ENCODE measurements around the gene NAE1. TPM values are rescaled to one million over a fixed set of nuclear protein-coding genes. Genes with fewer than 3 reads are reported as not detected.
A peak's percentile ranks its signal among the peaks of the same experiment; 100 is the strongest.
"Not testable (repeated sequence)": the region's sequence is repeated elsewhere in the genome, so short reads cannot be mapped to it uniquely, and the experiment has no call there.

Gene NAE1
- 81.0 and 110 TPM in 2 replicates for total RNA-seq

- DNase-seq (ENCODE audit: low read depth), result peak; percentile 59
Observed at GRCh38 chr16:66830422-66831404, at the start of gene NAE1. Gene NAE1 (minus strand): TSS chr16:66830976. CDS start chr16:66830899, 77 bp downstream.

GRCh38 chr16:66878067-66878466, 47.3 kb upstream of the NAE1 start:
- DNase-seq (ENCODE audit: low read depth), result peak; percentile 76

GRCh38 chr16:66874079-66874775, 43.5 kb upstream of the NAE1 start:
- DNase-seq (ENCODE audit: low read depth), result peak; percentile 68

GRCh38 chr16:66873685-66874055, 42.9 kb upstream of the NAE1 start:
- DNase-seq (ENCODE audit: low read depth), result no peak

GRCh38 chr16:66872943-66873684, 42.3 kb upstream of the NAE1 start:
- peak; percentile 99 for DNase-seq (ENCODE audit: low read depth)

- no peak for DNase-seq (ENCODE audit: low read depth)
Observed at GRCh38 chr16:66872559-66872942, 41.8 kb upstream of the NAE1 start.

DNA sequence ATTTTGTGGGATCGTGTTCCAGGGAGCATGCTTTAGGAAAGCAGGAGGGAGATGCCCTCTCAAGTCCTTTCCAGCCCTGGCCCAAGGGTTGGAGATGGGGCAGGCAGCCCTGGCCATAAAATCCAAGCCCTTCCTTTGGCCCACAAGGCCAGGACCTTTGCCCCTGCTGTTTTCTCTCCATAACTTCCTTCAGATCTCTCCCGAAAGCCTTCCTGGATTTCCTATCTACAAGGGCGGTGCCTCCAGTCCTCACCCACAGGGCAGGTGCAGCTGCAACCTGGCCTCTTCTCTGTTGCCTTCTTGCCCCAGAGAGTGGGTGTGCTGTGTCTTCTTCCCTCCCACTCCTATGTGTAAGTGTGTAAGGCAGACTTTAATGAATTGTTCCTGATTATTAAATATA, 41.1 kb upstream of the NAE1 start:
- DNase-seq (ENCODE audit: low read depth), result no peak

- DNase-seq (ENCODE audit: low read depth), result not testable (repeated sequence)
Observed at GRCh38 chr16:66871363-66871762, 40.6 kb upstream of the NAE1 start.

GRCh38 chr16:66869424-66869823, 38.6 kb upstream of the NAE1 start:
- no peak for DNase-seq (ENCODE audit: low read depth)

- no peak for DNase-seq (ENCODE audit: low read depth)
Observed at GRCh38 chr16:66863707-66864106, 32.9 kb upstream of the NAE1 start.

- DNase-seq (ENCODE audit: low read depth), result no peak
Observed at GRCh38 chr16:66862023-66862520, 31.3 kb upstream of the NAE1 start.

DNA sequence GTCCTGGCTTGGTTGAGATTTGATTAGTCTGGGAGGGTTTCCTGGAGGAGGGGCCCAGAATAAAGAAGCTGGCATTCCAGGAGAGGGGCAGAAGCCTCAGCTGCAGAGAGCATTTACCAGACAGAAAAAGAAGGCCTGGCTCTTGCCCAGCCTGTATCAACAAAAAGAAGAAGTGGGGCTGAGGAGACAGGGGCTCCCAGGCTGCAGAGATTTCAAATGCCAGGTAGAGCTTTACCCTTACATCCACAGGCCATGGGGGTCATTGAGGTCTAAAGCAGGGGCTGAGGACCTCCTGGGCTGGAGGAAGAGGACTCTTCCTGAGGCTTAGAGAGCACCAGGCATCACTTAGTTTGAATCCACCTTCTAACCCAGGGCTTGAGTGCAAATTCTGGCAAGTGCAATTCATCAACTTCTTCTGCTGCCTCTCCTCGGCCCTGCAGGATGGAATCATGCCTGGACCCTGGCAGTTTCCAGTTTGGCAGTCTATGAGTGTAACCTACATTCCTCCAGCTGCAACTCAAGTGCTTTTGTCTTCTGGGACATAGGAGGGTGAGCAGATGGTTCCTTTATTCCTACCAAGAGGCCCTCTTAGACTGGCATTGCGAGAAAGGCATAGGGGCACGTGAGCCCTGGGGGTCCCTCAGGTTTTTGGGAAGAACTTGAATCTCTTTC, 28.8 kb upstream of the NAE1 start:
- no peak for DNase-seq (ENCODE audit: low read depth)

DNA sequence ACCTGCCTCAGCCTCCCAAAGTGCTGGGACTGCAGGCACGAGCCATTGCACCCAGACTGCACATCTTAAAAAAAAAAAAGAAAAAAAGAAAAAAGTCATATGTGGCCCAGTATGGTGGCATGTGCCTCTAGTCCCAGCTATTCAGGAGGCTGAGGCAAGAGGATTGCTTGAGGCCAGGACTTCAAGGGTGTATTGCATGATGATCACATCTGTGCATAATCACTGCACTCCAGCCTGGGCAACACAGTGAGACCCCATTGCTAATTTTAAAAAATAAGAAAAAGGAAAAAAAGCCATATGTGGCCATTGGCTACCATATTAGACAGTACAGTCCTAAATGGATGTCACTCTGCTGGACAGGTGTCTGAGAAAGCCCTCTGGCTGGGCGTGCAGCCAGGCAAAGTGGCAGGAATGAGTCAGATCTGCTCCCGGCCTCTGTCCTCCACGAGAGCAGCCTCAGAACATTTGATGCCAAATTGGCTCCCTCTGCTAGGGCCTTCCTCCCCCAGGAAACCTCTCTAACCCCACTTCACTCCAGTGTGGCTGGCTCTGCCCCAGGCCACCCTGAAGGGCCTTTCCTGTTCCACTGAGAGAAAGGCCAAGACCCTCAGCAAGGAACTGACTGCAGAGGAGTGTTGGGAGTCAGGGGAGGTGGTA, 28.1 kb upstream of the NAE1 start:
- peak; percentile 48 for DNase-seq (ENCODE audit: low read depth)

GRCh38 chr16:66857437-66857836, 26.7 kb upstream of the NAE1 start:
- DNase-seq (ENCODE audit: low read depth), result no peak

- DNase-seq (ENCODE audit: low read depth), result no peak
Observed at GRCh38 chr16:66856801-66857200, 26.0 kb upstream of the NAE1 start.

GRCh38 chr16:66856184-66856730, 25.5 kb upstream of the NAE1 start:
- DNase-seq (ENCODE audit: low read depth), result no peak

DNA sequence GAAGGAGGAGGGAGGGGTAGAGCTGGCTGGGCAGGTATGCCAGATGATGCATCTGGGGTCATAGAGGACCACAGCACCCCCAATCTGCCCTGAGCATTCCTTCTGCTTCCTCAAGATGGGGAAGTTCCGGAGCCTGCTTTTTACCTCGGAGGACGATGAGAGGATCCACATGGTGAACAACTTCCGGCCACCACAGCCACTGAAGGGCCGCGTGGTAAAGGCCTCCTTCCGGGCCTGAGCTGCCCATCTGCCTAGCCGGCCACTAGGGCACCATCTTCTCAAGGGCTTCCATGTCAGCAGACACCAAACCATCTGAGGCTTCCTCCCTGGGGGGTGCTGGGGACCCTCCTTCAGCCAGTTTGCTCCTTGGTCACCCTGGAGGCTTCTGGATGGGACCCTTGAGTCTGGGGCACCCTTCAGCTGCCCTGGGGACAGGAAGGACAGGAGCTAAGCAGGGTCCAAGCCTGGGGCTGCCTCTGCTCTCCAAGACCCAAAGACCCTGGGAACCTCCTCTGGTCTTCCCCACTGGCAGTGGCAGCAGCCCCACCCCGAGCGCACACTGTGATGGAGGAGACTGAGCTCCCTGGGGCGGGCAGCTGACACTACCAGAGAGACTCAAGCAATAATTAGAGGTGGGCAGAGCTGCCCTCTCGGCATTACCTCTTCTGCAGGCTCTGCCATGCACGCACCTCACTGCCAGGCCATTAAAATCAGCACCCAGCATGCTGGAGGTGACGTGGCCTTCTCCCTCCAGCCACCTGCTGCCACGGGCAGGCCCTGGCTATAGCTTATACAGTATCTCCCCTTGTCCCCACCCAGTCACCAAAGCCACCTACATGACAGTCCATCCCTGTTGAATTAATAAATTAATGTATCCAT, 22.7 kb upstream of the NAE1 start:
- DNase-seq (ENCODE audit: low read depth), result no peak

DNA sequence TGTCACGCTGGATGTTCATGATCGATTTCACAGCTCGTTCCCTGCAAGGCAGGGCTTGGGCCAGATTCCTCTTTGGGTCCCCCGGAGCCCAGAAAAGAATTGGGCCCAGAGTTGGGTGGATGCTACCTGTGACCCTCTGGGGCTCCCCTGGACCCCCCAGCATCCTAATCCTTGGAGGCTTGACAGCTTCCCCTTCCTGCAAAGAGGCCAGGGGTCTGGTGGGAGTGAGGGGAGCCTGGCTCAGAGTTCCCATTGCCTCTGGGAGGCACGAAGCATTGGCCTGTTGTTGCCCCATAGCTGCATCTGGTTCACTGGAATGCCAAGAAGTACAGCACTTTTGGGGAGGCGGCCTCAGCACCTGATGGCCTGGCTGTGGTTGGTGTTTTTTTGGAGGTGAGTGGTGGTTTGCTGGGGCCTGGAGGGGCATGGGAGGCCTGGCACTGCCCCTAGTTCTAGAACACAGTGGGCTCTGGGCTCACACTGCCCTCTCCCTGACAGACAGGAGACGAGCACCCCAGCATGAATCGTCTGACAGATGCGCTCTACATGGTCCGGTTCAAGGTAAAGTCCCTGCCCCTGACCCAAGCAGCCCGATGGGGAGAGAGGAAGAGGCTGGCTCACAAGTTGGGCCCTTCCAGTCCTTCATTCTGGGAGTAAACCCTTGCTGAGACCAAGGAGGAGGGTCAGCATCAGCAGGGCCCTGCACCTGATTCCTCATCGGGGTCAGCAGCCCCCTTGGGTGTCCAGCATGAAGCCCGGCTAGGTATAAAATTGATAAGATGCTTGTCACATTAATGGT, 20.6 kb upstream of the NAE1 start:
- DNase-seq (ENCODE audit: low read depth), result no peak

Measured in renal cortical epithelial cell (primary cell).